Measurements from ENCODE around the gene PLXNA4. TPM values are rescaled to one million over a fixed set of nuclear protein-coding genes. Genes with fewer than 3 reads are reported as not detected.

Gene PLXNA4
- total RNA-seq, 1 experiment from 2014 or later, result not detected

- no peak overlapping the region for H3K4me3 Mint-ChIP-seq (ENCODE audit: unreplicated experiment)
- CTCF ChIA-PET, result no interaction called here
- POLR2A ChIA-PET, result no interaction called here
- no peaks in the 10 kb centered on the region for H3K4me1 Mint-ChIP-seq (ENCODE audit: insufficient read depth, unreplicated experiment)
- H3K36me3 Mint-ChIP-seq (ENCODE audit: insufficient read depth, unreplicated experiment), result peaks cover 6% of the 10 kb centered on the region
- no peaks in the 10 kb centered on the region for H3K9me3 Mint-ChIP-seq (ENCODE audit: unreplicated experiment)
- BruUV-seq (replicated peaks), result no TSS peak
- DNase-seq (ENCODE audit: unreplicated experiment), result no peak
- TF ChIP-seq CTCF (IDR thresholded peaks at IDR 0.05; ENCODE audit: unreplicated experiment), result no peak
- H3K27ac Mint-ChIP-seq (ENCODE audit: low read depth, unreplicated experiment), result no peak overlapping the region
- intact Hi-C loops (cut with micrococcal nuclease), result no loop called here
- peaks cover 60% of the 10 kb centered on the region for H3K27me3 Mint-ChIP-seq (ENCODE audit: insufficient read depth, unreplicated experiment)
Observed at GRCh38 chr7:132486274-132486610, 90.0 kb downstream of the PLXNA4 start.

GRCh38 chr7:132485600-132486273 is 90.5 kb downstream of the PLXNA4 start:
- TF ChIP-seq CTCF (IDR thresholded peaks at IDR 0.05; ENCODE audit: unreplicated experiment), result no peak
- Mint-ChIP-seq H3K4me1 (ENCODE audit: insufficient read depth, unreplicated experiment) (no peaks in the 10 kb centered on the region), H3K9me3 (ENCODE audit: unreplicated experiment) (no peaks in the 10 kb centered on the region), H3K36me3 (ENCODE audit: insufficient read depth, unreplicated experiment) (peaks cover 6% of the 10 kb centered on the region), H3K27ac (ENCODE audit: low read depth, unreplicated experiment) (no peak overlapping the region), H3K27me3 (ENCODE audit: insufficient read depth, unreplicated experiment) (peaks cover 60% of the 10 kb centered on the region), H3K4me3 (ENCODE audit: unreplicated experiment) (no peak overlapping the region)
- ChIA-PET POLR2A (no interaction called here), CTCF (no interaction called here)
- no TSS peak for BruUV-seq (replicated peaks)
- intact Hi-C loops (cut with micrococcal nuclease), result no loop called here
- no peak for DNase-seq (ENCODE audit: unreplicated experiment)

GRCh38 chr7:132485136-132485535 is 91.1 kb downstream of the PLXNA4 start:
- no peak for TF ChIP-seq CTCF (IDR thresholded peaks at IDR 0.05; ENCODE audit: unreplicated experiment)
- Mint-ChIP-seq H3K4me3 (ENCODE audit: unreplicated experiment) (no peak overlapping the region), H3K27ac (ENCODE audit: low read depth, unreplicated experiment) (no peak overlapping the region), H3K36me3 (ENCODE audit: insufficient read depth, unreplicated experiment) (peaks cover 6% of the 10 kb centered on the region), H3K9me3 (ENCODE audit: unreplicated experiment) (no peaks in the 10 kb centered on the region), H3K27me3 (ENCODE audit: insufficient read depth, unreplicated experiment) (peaks cover 60% of the 10 kb centered on the region), H3K4me1 (ENCODE audit: insufficient read depth, unreplicated experiment) (no peaks in the 10 kb centered on the region)
- BruUV-seq (replicated peaks), result no TSS peak
- intact Hi-C loops (cut with micrococcal nuclease), result no loop called here
- no peak for DNase-seq (ENCODE audit: unreplicated experiment)
- POLR2A ChIA-PET, result no interaction called here
- CTCF ChIA-PET, result no interaction called here

- Mint-ChIP-seq H3K9me3 (ENCODE audit: unreplicated experiment) (no peaks in the 10 kb centered on the region), H3K36me3 (ENCODE audit: insufficient read depth, unreplicated experiment) (peaks cover 2% of the 10 kb centered on the region), H3K27ac (ENCODE audit: low read depth, unreplicated experiment) (no peak overlapping the region), H3K4me3 (ENCODE audit: unreplicated experiment) (no peak overlapping the region), H3K27me3 (ENCODE audit: insufficient read depth, unreplicated experiment) (peaks cover 50% of the 10 kb centered on the region), H3K4me1 (ENCODE audit: insufficient read depth, unreplicated experiment) (no peaks in the 10 kb centered on the region)
- POLR2A ChIA-PET, result no interaction called here
- intact Hi-C loops (cut with micrococcal nuclease), result no loop called here
- CTCF ChIA-PET, result interaction anchor here (0.6 kb wide), 1 partner anchor 414 kb away, joined by 3 read pairs; no protein-coding TSS in a partner anchor
- no peak for TF ChIP-seq CTCF (IDR thresholded peaks at IDR 0.05; ENCODE audit: unreplicated experiment)
- DNase-seq (ENCODE audit: unreplicated experiment), result no peak
- BruUV-seq (replicated peaks), result no TSS peak
Observed at GRCh38 chr7:132482866-132483265, 93.4 kb downstream of the PLXNA4 start.
